HG03135 (cell line): ENCODE results near the gene GUCY1A1.

ENCODE experiments used
- ATAC-seq: cut with Tn5 transposase; IDR thresholded peaks from one replicate; pipeline ENCODE4 v1.9.1; 2021; ENCODE audit warnings: mild to moderate bottlenecking, moderate library complexity; ENCODE audit not compliant: unreplicated experiment

Gene GUCY1A1

DNA sequence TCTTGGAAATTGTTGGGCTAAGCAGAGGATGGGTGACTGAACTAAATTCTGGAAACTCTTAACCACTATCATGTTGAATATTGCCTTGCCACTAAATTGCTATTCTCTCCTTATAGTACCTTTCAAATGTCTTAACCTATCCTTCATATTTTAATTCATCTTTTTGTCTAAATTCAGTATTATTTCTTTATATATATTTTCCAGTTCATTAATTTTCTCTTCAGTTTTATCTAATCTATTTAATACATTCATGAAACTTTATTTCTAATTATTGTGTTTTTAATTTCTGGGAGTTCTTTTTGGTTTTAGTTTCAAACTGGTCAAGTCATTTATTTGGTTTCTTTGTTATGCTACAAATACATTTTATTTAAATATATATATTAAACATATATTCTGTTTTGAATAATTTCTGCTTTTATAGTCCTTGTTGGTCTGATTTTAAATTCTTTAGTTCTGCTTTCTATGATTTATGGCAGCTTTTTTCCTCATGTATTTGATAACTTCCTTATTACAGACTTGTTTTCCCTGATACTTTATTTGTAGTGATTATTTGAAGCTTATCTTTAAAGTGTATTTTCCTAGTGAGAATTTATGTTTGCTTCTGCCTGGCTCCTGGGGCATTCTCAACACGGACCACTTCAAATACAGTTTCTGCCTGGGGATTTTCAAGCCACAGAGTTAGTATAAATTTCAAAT lies 8.5 kb upstream of the GUCY1A1 start:
- no peak for ATAC-seq

GRCh38 chr4:155658681-155659064 lies 8.0 kb upstream of the GUCY1A1 start:
- ATAC-seq: no peak

DNA sequence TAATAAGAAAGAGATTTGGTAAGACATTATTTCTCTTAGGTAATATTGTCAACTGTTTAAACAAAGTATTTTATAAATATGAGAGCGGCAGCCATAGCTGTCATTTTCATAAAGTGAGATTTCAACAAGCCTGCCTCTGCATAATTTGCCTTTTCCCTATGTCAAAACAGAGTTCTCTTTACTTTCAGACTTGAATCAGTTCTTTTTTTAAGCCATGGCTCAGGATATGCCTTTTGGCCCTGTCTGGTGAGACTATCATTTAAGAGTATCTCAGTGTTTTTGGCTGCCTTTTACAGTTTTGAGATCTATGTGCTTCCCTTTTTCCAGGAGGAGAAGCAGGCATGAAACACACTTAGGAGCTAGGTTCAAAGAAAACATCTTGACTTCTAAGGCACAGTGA lies 7.5 kb upstream of the GUCY1A1 start:
- ATAC-seq: no peak

DNA sequence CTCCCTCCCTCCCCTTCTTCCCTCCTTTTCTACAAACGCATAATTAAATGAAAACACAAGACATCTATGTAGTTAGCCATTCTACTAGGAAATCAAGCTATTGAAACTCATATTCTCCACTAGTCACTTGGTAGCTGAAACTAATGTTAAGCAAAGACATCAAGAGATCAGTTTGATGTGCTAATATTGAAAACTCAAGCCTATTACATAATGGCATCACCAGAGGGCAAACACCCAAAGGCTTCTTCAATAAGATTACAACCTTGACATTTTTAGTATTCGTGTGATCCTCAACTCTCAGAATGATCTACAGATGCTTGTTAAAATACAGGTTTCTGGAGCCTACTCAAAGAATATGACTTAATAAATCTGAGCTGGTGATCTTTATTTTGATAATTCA lies 6.2 kb upstream of the GUCY1A1 start:
- ATAC-seq: no peak

DNA sequence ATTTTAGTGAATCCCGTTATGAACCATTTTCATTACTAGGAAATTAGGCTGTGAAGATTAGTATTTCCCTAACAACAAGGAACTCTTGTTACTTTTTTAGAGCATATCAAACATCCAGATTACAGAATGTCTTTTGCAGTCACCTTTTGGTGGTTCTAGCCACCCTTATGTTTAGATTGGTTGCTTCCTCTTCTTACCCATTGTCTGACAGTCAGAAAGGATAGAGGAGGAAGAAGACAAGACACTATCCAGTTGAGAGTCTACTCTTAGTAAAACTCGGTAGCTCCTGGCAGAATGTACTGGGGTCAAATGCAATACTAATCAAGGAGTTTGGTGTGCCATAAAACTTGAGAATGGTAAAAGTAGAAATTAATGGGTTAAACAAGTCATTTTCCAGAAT lies 1.6 kb upstream of the GUCY1A1 start:
- no peak for ATAC-seq

DNA sequence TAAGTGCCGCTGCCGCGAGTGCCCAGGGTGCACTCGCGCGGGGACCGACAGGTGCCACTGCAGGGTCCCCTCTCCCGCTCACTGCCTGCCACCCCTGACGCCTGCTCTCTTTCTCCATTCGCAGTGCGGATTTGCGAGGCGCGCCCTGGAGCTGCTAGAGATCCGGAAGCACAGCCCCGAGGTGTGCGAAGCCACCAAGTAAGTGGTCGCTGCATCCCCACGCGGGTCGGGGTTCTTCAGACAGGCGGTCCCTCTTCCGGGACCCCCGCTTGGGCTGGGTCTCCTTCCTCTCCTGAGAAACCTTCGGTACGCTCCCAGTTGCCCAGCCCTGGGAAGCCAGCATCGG lies 547 bp downstream of the GUCY1A1 start:
- ATAC-seq: peak; percentile 61

DNA sequence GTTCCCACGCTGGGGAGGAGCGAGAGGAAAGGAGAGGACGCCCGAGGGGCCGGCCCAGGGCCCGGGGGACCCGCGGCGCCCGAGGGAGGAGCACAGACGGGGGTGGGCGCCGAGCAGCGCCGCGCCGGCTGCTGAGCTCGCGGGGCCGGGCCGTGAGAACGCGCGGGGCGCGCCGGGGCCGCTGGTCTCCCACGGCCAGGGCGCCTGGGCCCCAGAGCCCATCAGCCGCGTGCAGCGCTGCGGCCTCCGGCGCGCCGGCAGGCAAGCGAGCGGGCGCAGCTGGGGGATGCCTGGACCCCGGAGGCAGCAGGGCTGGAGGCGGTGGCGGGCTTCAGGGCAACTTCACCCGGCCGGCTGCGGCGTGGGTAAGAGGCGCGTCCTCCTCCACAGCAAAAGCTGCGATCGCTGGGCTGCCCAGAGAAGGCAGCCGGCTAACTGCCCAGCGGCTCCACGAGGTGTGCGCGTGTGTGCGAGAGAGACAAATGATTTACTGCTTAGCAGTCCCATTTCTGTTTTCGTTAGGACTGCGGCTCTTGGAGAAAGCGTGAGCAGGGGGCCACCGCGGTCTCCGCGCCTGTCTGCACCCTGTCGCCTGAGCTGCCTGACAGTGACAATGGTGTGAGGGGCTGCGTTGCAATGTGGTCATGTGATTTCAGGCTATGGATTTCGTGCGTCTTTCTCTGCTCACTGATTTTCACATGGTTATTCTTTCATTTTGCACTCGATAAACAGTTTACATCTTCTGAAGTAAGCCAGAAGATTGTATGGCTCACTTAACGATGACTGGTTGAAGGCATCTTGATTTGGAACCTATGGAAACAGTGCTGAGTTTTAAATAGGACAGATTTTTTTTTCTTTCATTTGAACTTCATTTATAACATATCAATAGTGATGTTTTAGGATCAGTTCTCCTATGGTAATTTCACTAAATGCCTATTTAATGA lies 1.2 kb downstream of the GUCY1A1 start:
- ATAC-seq: peak; percentile 53

- no peak for ATAC-seq
Measured at GRCh38 chr4:155668707-155669220, 2.1 kb downstream of the GUCY1A1 start.

GRCh38 chr4:155672342-155672741 lies 5.7 kb downstream of the GUCY1A1 start:
- ATAC-seq: no peak

DNA sequence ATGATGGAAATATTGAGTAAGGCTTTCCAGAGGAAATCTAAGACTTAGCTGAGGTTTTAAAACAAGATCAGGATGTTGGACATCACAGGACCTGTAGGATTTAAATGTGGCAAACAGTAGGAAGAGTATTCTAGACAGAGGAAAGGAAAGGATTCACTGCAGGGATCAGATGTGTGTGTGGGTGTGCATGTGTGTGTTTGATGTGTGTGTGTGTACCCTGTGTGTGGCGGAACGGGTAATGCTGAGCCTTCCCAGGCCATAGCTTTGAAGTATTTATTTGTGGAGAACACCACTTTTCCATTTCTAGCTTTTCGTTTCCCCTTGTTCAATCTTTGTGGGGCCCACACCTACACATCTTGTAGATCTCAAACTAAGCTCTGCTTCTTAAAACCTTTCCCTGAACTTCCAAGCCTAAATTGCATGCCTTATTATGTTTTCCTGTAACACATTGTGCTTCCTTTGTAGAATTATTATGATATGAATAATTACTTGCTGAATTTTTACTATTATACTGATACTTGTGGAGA lies 6.9 kb downstream of the GUCY1A1 start:
- ATAC-seq: no peak

GRCh38 chr4:155674669-155675071 lies 8.0 kb downstream of the GUCY1A1 start:
- no peak for ATAC-seq

- ATAC-seq: peak; percentile 84
Measured at GRCh38 chr4:155675709-155676429, 9.2 kb downstream of the GUCY1A1 start.

DNA sequence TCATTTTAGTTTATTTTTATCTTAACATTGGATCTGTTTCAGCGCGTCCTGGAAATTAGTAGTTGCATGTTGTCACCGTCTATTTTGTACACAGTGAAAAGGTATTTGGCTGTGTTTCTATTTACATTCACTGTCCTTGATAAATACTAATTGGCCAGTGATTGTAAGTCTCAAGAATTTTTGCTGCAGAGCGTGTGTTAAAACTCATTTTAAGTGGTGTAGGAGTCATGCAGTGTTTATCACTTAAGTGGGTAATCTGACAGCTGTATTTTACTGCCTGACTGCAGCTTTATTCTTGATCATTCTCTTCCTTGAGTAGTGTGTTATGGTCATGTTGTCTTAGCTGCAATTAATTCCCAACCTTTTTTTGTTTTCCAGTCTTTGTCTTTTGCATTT lies 9.8 kb downstream of the GUCY1A1 start:
- no peak for ATAC-seq

DNA sequence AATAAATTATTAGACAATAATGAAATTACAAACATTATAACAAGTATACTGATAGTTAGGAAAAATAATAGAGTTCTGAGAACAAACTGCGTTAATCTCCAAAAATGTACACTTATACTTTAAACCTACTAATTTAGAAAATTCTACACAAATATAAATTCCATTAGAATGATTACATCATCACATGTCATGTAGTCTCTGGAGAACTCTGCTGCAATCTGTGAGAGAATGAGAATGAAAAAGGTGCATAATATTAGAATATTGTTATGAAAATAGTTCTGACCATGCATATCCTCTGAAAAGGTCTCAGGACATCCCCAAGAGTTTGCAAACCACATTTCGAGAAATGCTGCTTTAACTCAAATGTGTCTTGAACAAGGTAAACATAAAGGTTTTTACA lies 11.4 kb downstream of the GUCY1A1 start:
- ATAC-seq: no peak

GRCh38 chr4:155679343-155679742 lies 12.7 kb downstream of the GUCY1A1 start:
- no peak for ATAC-seq

DNA sequence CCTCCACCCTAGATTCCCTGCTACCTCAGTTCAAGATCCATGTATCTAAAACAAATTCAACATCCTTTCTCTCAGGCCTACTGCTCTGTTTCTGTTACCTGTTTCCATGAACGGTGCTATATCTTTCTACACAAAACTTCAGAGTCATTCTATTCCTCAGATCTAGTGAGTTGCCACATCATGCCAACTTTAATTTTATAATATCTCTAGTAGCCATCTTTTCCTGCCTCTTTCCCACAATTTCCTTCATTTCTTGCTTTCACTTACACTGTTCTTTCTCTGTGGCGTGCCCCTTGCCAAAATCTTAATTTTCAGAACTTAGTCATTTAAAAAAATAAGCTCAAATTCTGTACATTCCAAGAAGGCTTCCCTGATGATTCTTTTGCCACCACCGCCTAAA lies 15.2 kb downstream of the GUCY1A1 start:
- ATAC-seq: no peak

GRCh38 chr4:155684423-155684822 lies 17.8 kb downstream of the GUCY1A1 start:
- ATAC-seq: no peak

DNA sequence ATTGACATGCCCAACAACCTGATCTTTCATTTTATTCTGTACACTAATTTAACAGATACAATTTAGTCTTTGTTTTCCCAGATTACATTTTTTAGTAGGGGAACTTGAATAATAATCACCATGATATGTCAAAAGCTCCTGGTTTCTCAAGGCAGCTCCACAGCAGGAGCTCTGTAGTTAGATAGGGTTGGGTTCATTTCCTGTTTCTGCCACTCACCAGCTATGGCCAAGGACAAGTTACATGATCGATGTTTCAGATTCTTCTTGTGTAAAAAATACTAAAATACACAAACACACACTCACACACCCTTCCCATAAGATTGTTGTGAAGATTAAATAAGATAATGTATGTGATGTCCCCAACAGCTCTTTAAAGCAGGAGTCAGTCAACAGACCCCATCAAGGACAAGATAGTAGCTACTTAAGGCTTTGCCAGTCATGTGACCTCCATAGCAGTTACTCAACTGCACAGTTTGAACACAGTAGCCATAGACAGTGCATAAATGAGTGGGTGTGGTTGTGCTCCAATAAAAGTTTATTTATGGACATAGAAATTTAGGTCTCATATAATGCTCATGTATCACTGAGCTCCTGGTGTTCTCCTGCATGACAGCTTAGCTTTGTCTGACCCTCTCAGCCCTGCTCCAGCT lies 18.4 kb downstream of the GUCY1A1 start:
- ATAC-seq: no peak

DNA sequence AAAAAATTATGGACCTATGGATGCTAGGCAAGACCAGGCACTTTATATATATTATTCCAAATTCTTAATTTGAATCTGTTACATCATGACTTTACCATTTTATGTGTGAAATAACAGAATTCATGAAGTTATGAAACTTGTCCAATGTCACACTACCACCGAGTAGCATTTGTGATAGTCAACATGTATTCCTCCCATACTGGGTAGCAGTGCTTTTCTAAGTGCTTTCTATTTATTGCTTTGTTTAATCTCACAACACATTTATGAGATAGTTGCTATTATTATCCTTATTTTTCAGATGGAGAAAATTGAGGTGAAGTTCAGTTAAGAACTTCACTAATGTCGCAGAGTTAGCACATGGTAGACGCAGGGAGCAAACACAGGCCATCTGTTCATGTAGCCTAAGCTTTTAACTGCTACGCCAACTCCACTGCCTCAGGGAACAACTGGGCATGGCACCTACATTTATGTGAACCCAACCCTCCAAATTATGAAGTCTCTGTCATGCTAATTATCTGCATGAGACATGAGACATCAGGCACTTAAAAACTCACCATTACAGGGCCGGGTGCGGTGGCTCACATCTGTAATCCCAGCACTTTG lies 20.8 kb downstream of the GUCY1A1 start:
- no peak for ATAC-seq

DNA sequence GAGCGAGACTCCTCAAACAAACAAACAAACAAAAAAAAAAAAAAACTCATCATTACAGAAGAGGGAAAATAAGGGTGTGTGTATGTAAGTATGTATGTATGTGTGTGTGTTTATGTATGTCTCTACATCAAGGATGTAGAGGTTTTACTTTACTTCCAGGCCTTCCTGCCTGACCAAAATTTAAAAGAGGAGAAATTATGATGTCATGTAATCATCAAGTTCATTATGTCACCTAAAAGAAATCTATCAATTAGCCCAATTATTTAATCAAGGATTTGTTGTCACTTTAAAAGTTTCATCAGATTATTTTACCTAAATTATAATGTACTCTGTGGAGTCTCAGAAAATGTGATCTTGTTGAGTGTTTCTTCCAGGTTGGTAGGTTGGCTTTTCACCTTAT lies 21.6 kb downstream of the GUCY1A1 start:
- ATAC-seq: no peak
